ENCODE data around the gene RPS3.

RPS3 gene

GRCh38 chr11:75433443-75433842 is 34.1 kb downstream of the RPS3 start:
- TF ChIP-seq EZH2phosphoT487 (IDR thresholded peaks at IDR 0.05; ENCODE audit: borderline replicate concordance, low read length) = no peak
- TF ChIP-seq CTCF (IDR thresholded peaks at IDR 0.05; ENCODE audit: low read depth, low read length, poor library complexity, severe bottlenecking) = no peak
- Histone ChIP-seq H3K9me2 (replicated peaks; ENCODE audit: control insufficient read depth, low read length) (no peaks in the 10 kb centered on the region), H3K4me1 (ENCODE audit: control insufficient read depth, low read length) (no peaks in the 10 kb centered on the region), H3K27ac (ENCODE audit: low read depth, low read length) (no peak overlapping the region), H3K36me3 (ENCODE audit: control insufficient read depth, low read length) (no peaks in the 10 kb centered on the region), H3F3A (ENCODE audit: control insufficient read depth, insufficient read depth) (no peaks in the 10 kb centered on the region), H3K27me3 (ENCODE audit: control insufficient read depth, low read length) (peaks cover 8% of the 10 kb centered on the region; the same call in 1 of the 2 replicates), H3K4me3 (ENCODE audit: low read length) (no peak overlapping the region), H4K20me1 (ENCODE audit: control insufficient read depth, insufficient read depth, low read depth, low read length) (no peaks in the 10 kb centered on the region; the same call in 1 of the 2 replicates), H3K79me2 (ENCODE audit: control insufficient read depth, low read length) (no peaks in the 10 kb centered on the region), H3K9me3 (ENCODE audit: control insufficient read depth, insufficient read depth, low read length) (no peaks in the 10 kb centered on the region), H3K4me2 (ENCODE audit: low read length) (no peak overlapping the region)

GRCh38 chr11:75434051-75434450 is 34.7 kb downstream of the RPS3 start:
- H3K79me2 ChIP-seq (ENCODE audit: control insufficient read depth, low read length) = no peaks in the 10 kb centered on the region
- no peaks in the 10 kb centered on the region for H3K36me3 ChIP-seq (ENCODE audit: control insufficient read depth, low read length)
- H3K27me3 ChIP-seq (ENCODE audit: control insufficient read depth, low read length) = peaks cover 8% of the 10 kb centered on the region; the same call in 1 of the 2 replicates
- H4K20me1 ChIP-seq (ENCODE audit: control insufficient read depth, insufficient read depth, low read depth, low read length) = no peaks in the 10 kb centered on the region; the same call in 1 of the 2 replicates
- H3K27ac ChIP-seq (ENCODE audit: low read depth, low read length) = no peak overlapping the region
- no peaks in the 10 kb centered on the region for H3K4me1 ChIP-seq (ENCODE audit: control insufficient read depth, low read length)
- no peaks in the 10 kb centered on the region for H3K9me2 ChIP-seq (replicated peaks; ENCODE audit: control insufficient read depth, low read length)
- no peak overlapping the region for H3K4me3 ChIP-seq (ENCODE audit: low read length)
- H3K9me3 ChIP-seq (ENCODE audit: control insufficient read depth, insufficient read depth, low read length) = no peaks in the 10 kb centered on the region
- H3F3A ChIP-seq (ENCODE audit: control insufficient read depth, insufficient read depth) = no peaks in the 10 kb centered on the region
- H3K4me2 ChIP-seq (ENCODE audit: low read length) = no peak overlapping the region
- TF ChIP-seq CTCF (IDR thresholded peaks at IDR 0.05; ENCODE audit: low read depth, low read length, poor library complexity, severe bottlenecking) (no peak), EZH2phosphoT487 (IDR thresholded peaks at IDR 0.05; ENCODE audit: borderline replicate concordance, low read length) (no peak)

DNA sequence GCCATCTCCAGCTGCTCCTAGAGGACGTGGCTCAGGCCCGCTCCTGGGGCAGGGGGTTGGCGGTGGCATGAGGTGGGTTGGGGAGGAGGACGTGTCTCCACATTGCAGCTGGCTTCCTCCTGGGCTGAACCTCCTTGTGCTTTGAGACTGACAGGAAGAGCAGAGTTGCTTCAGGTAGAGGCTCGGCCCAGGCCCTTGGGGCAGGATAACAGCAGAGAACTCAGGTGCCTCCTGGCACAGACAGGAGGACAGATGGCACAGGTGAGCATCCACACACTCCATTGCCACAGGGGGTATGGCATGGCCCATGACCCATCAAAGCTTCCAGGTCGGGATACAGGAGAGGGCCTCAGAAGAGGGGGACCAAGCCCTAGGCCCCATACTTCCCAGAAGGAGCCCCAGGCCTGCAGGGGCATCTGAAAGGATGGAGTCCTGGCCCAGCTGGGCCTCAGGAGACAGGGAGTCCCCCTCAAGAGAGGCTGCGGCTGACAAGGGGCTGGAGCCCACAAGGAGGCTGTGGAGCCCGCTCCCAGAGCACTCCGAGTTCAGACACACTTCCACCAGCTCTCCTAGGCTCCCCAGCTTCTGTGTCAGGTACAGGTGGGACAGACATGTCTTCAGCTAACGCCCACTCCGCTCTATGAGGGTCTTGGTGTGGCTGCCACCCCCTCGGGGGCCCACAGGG is 35.7 kb downstream of the RPS3 start:
- Histone ChIP-seq H4K20me1 (ENCODE audit: control insufficient read depth, insufficient read depth, low read depth, low read length) (no peaks in the 10 kb centered on the region; the same call in 1 of the 2 replicates), H3K36me3 (ENCODE audit: control insufficient read depth, low read length) (no peaks in the 10 kb centered on the region), H3K4me3 (ENCODE audit: low read length) (no peak overlapping the region), H3K79me2 (ENCODE audit: control insufficient read depth, low read length) (no peaks in the 10 kb centered on the region), H3F3A (ENCODE audit: control insufficient read depth, insufficient read depth) (no peaks in the 10 kb centered on the region), H3K9me2 (replicated peaks; ENCODE audit: control insufficient read depth, low read length) (no peaks in the 10 kb centered on the region), H3K9me3 (ENCODE audit: control insufficient read depth, insufficient read depth, low read length) (no peaks in the 10 kb centered on the region), H3K4me1 (ENCODE audit: control insufficient read depth, low read length) (no peaks in the 10 kb centered on the region), H3K27me3 (ENCODE audit: control insufficient read depth, low read length) (peaks cover 8% of the 10 kb centered on the region; the same call in 1 of the 2 replicates), H3K4me2 (ENCODE audit: low read length) (no peak overlapping the region), H3K27ac (ENCODE audit: low read depth, low read length) (no peak overlapping the region)
- no peak for TF ChIP-seq CTCF (IDR thresholded peaks at IDR 0.05; ENCODE audit: low read depth, low read length, poor library complexity, severe bottlenecking)
- TF ChIP-seq EZH2phosphoT487 (IDR thresholded peaks at IDR 0.05; ENCODE audit: borderline replicate concordance, low read length) = no peak
